GF-D8 (cell line): ENCODE measurements around the gene GSE1.
A peak's percentile ranks its signal among the peaks of the same experiment; 100 is the strongest.

Source experiments
- DNase-seq: peaks from one replicate; lab custom pipeline; 2025; lab: John Stamatoyannopoulos, UW

GSE1 gene

DNA sequence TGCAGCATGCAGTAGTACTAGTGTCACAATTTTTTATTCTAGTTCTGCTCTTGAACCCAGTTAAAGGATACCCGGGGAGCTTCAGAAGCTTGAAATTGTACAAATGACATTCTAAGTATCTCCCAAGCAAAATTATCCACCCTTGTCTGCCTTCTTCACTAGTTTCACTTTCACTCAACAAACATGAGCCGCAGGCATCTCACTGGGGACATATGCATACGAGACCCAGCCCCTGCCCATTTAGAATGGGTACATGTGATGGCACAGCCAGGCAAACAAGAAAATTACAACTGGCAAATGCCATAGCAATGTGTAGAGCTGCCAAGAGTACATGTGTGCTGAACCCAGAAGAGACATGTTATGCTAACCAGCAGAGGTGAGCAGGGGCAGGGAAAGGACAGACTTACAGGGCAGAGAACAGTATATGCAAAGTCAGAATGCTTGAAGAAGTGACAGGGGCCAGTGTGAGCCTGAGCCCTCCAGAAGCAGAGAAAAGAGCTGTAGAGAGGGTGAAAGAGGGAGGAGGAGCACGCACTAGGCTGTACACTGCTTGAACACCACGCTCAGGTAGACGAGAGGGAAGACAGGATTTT, 67.3 kb downstream of the GSE1 start:
- no peak for DNase-seq

DNA sequence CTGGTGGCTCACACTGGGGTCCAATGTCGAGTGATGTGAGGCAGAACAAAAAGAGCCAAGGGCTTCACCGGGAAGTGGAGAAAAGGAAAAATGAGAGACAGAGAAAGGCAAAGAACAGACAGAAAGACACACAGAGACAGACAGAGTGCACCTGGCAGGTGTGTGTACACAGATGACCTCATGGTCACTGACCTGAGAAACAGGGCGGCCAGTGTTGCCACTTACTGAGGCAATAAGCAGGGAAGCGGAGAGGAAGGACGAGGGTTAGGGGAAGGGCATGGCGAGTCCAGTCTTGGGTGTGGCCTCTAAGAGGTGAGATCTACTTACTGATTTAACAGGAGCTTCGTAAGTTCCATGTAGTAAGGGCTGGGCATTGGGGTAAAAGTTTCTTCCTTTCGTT, 68.1 kb downstream of the GSE1 start:
- no peak for DNase-seq

DNA sequence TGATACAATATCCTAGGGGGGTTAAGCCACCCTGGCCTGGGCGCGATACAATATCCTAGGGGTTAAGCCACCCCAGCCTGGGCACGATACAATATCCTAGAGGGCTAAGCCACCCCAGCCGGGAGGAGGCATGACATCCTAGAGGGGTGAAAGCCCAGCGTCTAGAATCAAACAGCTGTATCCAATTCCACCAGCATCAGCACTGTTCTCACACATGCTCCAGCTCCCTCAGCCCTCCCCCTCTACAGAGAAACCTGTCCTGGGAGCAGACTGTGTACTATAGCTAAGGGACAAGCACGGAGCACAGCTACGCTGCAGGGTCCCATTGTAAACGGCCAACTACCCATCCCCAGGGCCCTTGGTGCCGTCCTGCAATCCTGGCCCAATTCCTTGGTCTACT, 69.4 kb downstream of the GSE1 start:
- no peak for DNase-seq

DNA sequence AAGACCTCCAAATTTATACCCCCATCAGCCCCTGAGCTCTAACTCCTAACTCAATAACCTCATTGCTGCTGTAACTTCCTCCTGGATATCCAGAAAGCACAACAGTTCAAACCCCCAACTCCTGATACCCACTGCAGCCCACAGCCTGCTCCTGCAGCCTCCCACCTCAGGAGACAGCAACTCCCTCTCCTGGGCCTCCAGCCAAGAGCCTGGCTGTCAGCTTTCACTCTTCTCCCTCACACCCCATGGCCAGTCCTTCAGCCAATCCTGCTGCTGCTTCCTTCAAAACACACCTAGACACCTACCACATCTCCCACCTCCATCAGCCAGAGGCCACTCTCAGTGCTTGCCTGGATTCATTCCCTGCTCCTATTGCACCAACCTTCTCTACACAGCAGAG, 70.2 kb downstream of the GSE1 start:
- no peak for DNase-seq

DNA sequence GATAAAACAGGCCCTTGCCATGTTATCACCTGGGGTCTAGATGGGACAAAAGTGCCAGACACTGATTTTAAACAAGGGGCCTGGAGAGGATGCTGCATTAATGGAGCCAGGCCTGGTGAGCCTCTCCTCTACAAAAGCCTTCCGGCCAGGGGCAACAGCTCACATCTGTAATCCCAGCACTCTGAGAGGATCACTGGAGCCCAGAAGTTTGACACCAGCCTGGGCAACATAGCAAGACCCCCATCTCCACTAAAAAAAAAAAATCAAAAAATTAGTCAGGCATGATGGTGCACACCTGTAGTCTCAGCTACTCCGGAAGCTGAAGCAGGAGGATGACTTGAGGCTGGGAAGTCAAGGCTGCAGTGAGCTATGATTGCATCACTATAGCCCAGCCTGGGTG, 72.1 kb downstream of the GSE1 start:
- DNase-seq, result no peak

DNA sequence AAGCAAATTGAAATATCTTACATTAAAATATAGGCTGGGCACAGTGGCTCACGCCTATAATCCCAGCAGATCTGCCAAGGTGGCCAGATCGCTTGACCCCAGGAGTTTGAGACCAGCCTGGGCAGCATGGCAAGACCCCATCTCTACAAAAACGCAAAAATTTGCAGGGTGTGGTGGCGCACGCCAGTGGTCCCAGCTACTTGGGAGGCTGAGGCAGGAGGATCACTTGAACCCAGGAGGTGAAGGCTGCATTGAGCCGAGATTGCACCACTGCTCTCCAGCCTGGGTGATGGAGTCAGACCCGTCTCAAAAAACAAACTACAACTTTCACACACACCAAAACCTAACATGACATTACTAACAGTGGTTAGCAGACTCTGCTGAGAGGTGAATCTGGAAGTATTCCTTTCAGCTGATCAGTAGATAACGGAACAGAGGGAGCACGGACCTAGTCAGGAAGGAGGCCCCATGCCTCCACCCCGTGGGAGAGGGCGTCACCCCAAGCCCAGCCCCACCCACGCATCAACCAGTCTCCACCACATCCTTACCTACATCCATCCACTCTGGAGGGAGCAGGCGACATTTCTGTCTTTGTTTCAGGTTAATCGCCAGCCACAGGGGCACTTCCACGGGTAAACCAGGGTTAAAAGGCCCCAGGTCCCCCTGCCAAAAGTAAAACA, 73.9 kb downstream of the GSE1 start:
- DNase-seq, result no peak

DNA sequence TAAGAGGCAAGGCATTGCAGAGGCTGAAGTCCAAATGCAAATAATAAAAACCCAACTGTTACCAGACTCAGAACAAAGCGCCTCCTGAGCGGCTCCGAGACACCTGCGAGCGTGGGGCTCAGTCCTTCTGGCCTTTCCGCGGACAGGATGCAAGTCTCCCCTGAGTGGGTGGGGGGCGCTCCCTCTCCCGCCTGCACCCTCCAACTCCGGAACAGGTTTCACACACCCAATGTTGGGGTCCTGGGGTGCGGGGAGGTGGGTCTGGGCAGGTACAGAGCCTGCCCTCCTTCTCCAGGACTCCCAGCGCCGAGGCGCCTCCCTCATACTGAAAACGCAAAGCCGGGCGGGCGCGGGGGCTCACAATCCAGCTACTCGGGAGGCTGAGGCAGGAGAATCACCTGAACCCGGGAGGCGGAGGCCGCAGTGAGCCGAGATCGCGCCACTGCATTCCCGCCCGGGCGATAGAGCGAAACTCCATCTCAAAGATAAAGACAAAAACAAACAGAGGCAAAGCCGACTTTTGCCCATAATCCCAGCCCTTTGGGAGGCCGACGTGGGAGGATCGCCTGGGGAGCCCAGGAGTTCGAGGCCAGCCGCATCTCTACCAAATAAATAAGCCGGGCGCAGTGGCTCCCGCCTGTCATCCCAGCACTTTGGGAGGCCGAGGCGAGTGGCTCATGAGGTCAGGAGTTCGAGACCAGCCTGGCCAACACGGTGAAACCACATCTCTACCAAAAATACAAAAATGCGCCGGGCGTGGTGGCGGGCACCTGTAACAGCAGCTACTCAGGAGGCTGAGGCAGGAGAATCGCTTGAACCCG, 74.7 kb downstream of the GSE1 start:
- DNase-seq, result no peak

DNA sequence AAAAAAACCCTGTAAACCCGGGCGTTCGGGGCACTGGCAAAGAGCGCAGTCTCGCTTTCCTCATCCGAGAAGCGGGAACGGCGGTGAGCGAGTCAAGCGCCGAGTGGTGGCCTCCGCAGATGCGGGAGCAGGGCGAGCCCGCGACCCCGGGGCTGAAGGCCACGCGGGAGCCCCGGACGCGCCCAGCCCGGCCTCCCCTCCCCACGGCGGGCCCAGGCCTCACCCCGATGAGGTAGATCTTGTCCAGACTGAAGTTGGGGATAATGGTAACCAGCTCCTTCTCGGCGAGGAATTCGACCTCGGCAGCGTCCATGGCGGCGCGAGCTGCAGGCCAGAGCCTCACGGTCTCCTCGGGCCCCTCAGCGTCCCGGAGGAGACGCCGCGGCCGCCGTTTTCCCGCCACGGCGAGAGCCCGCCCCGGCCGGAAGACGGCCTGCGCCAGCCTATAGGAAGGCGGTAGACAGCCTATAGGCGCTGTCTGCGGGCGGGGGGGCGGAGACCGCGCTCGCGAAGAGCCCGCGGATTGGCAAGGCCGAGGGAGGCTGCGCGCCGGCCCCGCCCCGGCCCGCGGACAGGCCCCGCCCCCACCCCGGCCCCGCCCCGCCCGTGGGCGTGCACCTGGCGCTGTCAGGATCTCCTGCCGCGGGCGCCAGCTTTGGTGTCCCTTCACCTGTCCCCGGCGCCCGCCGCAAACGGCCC, 75.6 kb downstream of the GSE1 start, which contains the start of gene GINS2:
TSS of gene GINS2 (minus strand) at position 369 of the 699 bp plus-strand sequence. CDS start at position 313, 56 bp downstream.
- peak; percentile 75 for DNase-seq

DNA sequence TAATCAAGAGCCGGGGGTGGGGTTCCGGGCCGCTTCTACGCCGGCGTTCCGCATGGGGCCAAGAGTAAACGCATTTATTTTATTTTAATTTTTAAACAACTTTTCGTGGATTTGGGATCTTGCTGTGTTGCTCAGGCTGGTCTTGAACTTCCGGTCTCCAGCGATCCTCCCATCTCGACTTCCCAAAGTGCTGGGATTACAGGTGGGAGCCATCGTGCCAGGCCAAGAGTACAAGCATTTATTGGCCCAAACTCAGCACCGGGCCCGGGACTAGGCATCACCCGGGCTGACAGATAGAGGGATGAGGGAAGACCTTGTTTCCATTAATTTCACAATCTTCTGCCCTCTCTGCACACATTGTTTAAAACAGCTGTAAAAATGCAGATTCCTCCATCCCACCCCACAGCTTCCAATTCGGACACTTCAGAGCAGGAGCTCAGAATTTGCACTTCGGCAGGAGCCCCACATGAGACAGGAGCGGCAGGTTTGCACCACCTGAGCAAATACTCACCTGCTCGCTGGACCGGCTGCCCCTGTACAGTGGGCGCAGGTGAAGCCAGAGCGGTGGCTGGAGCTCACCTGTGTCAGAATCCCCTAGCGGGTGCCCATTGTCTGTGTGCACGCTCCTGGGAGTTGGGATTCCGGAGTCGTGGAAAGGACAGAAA, 76.3 kb downstream of the GSE1 start:
- no peak for DNase-seq

DNA sequence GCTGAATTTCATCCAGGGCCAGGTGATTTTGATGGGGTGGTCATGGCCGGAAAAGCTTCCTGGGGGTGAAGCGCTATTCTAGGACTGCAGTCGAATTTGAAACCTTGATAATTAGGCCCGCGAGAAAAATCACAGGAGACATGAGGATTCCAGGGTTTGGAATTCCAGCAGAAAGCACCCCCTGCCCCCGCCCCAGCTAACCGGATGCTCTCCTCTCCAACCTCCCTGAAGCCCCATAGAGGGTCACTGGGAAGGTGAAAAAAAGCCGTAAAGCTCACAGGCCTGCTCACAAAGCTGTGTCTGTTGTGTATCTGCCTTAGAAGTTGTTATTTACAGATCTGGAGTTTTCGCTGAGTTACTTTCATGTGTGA, 76.8 kb downstream of the GSE1 start:
- DNase-seq, result no peak

DNA sequence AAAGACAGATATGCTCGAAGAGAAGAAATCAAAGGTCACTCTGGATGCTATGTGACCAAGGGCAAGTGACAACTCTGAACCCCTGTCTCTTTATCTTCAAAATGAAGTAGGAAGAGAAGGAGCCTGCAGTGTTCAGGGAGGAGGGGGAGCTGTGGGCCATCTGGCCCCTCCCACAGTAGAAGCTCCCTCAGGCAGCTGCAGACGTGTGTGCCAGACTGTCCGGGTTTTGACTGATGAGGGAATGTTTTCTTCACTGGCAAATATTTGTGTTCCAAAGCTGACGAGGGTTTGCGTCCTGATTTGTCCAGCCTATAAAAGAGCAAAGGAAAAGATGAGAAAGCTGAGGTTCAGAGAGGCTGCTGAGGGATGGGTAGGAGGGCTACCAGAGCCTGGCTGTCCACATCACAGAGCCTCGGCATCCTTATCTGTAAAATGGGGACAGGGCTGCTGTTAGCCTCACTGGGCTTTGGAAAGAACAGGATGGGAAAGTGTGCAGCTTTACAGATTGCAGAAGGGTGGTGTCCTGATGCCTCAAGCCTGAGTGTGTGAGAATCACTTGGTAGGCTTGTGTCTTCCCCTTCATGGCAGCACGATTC, 77.4 kb downstream of the GSE1 start:
- DNase-seq, result no peak

DNA sequence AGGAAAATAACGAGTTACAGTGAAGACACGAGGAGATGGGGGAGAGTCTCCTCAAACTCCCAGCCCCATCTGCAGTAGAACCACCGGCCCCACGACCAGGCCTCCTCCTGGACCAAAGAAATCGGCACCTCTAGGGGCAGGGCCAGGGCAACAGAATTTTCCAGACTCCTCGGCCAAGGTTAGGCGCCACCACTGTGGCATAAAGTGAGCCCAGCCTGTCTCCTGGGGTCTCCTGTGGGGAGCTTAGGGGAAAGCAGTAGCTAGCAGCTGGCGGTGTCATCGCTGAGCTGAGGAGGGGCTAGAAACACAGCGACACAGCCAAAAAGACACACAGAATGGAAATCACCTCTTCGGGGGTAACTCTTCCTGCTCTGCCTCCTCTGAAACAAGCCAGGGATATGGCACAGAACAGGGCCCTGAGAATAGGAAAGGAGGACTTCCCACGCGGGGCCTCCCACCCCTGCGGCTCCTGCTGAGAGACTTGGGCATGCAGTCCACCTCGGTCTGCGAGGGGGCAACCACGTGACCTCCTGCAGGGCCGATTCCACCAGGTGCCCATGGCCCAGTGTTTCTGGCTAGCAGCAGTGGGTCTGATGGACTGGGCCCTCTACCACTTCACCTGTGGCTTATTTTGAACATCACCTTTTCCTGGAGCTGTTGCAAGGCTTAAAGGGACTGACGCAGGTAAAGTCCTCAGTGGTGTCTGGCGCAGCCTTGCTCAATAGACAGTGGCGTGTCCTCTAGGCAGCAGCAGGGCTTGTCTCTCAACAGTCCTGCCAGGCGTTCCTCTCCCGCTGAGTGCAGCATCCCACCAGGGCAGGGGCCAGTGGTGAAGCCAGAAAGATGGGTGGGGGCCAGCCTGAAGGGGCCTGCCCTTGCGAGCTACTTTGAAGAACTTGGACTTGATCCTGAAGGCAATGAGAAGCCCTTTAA, 82.3 kb downstream of the GSE1 start:
- no peak for DNase-seq

DNA sequence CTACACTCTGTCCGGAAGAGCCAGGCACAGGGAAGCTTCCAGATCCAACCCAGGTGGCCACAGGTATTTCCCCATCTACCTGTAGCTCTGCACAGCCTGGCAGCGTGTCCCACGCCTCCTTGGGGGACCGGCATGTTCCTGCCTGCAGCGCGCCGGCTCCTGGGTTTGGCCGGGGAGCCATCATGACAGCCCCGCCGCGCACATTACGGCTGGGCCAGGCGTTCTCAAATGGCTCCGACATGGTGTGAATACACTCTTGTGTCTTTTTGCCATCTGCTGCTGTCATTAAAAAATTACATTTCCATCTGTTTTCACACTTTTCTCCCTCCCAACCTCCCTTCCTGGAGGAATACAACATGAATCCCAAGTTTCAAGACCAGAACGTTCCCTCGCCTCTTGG, 83.7 kb downstream of the GSE1 start:
- no peak for DNase-seq

DNA sequence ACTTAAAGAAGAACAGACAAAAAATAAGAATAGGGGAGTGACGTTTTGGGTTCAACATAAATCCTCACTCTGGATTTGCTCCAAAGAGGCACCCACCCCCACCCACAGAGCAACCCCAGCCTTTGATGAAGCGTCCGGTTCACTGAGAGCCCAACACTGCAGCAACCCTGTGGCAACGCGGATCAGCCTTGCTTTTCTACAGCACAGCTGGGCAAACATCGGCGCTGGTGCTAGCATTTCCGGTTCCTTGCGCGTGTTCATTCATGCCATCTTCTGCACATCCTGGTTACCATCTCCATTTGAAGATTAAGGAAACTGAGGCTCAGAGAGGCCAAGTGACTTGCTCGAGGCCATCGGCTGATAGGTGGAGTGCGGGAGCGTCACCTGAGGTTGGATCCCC, 84.3 kb downstream of the GSE1 start:
- DNase-seq, result no peak

DNA sequence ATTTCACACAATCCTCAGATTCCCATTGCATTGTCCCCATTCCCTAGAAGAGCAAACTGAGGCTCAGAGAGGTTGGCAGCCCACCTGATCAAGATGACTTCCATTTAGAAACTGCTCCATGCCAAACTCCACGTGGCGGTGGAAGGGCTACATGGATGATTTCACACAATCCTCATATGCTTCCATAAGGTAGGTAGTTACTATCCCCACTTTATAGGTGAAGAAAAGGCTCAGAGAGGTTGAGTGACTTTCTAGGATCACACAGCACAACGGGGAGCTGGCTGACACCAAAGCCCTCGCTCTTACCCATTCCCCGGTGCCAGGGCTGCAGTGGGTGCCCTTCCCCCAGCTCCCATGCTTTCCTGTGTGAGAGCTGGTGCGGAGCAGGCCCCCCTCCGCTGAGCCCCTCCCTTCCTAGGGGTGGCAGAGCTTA, 85.4 kb downstream of the GSE1 start:
- no peak for DNase-seq

DNA sequence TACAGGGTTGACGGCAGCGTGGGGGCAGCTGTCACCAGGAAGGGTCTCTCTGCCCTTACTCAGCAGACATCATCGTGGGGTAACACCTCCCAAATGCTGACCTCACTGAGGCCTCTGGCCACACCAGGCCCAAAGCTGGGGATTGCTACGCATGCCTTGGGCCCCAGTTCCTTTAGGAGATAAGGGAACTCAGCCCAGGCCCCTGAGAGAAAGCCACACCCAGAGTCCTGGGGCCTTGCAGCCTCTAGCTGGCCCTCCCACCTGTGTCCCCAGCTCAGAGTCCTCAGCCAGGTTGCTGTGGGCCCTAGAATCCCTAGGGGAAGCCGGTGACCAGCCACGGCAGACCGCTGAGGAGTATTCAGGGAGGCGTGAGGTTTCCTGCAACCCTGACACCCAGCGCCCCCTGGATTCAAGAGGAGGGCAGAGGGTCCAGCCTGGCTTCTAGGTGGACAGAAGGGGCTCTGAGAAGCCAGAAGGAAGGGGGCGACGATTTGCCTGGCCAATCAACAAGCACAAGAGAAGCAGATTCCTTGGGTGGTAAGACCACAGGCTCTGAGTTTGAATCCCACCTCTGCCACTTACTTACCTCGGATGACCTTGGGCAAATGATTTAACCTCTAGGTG, 85.9 kb downstream of the GSE1 start:
- DNase-seq, result no peak

DNA sequence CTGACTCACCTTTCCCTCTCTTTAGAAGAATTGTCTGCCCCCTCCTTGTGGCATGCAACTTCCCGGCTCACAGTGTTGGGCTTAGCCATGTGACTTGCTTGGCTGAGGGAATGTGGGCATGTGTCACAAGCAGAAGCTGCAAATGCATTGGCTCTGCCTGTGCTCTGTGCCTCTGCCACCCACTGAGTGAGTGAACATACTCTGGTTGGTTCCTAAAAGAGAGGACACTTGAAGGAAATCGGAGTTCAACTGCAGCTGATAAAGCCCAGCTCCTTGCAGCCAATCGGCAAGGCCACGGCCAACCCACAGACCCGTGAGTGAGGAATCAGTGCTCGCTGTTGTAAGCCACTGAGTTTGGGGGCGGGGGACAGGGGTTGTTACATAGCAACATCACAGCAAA, 86.5 kb downstream of the GSE1 start:
- no peak for DNase-seq

DNA sequence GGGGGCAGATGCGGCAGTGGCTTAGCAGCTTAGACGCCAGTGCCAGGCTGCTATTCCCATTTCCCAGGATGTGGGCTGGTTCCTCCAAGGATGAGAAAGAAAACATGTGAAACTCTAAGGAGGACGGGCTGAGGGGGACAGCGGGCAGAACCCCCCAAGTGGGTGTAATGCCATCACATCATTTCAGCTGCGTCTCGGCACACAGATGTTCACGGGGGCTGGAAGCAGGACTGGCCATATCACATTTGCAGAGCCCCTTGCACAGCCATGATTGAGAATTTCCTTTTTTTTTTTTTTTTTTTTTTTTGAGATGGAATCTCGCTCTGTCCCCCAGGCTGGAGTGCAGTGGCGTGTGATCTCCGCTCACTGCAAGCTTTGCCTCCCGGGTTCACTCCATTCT, 90.9 kb downstream of the GSE1 start:
- DNase-seq, result no peak

DNA sequence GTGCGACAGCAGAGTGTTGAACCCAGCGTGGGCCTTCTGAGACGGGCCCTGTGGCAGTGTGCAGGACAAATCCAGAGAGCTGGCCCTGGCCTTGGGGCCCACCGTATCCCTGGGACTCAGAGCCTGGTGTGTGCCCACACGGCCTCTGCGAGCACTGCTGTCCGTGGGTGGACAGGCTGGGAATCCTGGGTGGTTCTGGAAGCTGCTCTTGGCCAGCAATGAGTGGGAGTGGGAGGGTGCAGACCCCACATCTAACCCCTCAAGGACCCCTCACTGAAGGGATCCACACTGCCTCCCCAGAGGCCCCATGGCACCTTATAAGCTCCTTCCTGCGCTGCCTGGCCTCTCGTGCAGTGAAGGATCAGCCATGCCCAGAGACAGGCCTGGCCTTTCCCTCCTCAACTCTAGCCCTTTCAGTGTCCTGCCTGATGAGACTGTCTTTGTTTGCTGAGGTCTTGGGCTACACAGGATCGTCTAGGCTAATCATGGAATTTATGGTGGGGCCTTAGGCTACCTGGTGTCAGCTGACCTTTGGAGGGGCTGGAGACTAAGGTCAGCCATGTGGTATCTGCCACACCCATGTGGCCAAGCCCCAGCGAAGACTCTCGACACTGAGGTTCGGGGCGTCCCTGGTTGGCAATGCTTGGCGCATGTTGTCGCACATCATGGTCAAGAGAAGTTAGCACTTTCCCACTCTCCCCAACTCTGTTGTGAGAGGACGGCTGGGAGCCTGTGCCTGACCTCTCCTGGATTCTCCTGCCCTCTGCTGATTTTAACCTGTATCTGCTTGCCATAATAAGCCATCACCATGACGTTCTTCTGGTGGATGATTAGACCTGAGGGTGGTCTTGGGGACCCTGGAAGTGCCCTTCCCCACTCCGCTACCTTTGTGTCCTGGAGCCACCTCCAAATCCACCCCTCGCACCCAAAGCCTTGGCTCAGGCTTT, 92.1 kb downstream of the GSE1 start:
- no peak for DNase-seq
